Loucy (cell line): ENCODE measurements around the gene CCDC13.

Source experiments
- H2AFZ ChIP-seq: fragments of 200-600 bp; sonication (generic); 2 replicates; pipeline ENCODE4 v1.6.0; 2016; ENCODE audit warnings: antibody characterized with exemption, mild to moderate bottlenecking, low read length, moderate library complexity
- H3F3A ChIP-seq: fragments of 200-600 bp; 2 replicates; pipeline ENCODE4 v1.6.0; 2016; ENCODE audit warnings: antibody characterized with exemption, low read depth, mild to moderate bottlenecking
- H3K27me3 ChIP-seq: fragments of 200-600 bp; sonication (generic); 2 replicates; pipeline ENCODE4 v1.6.1; 2014; ENCODE audit warnings: low read length, mild to moderate bottlenecking; ENCODE audit not compliant: insufficient read depth, poor library complexity, severe bottlenecking
- H3K36me3 ChIP-seq: fragments of 200-600 bp; sonication (generic); 2 replicates; pipeline ENCODE4 v1.6.1; 2016; ENCODE audit warnings: low read length; ENCODE audit not compliant: insufficient read depth
- H3K4me1 ChIP-seq: fragments of 200-600 bp; sonication (generic); 2 replicates; pipeline ENCODE4 v1.5.1; 2014; ENCODE audit warnings: low read length, mild to moderate bottlenecking; ENCODE audit not compliant: insufficient read depth, poor library complexity, severe bottlenecking
- H3K4me2 ChIP-seq: fragments of 200-600 bp; sonication (generic); 2 replicates; pipeline ENCODE4 v1.6.0; 2014; ENCODE audit warnings: antibody characterized with exemption, low read length, low read depth, mild to moderate bottlenecking; ENCODE audit not compliant: poor library complexity, severe bottlenecking
- H3K4me3 ChIP-seq: fragments of 200-600 bp; sonication (generic); 2 replicates; pipeline ENCODE4 v1.5.1; 2014; ENCODE audit warnings: low read length, mild to moderate bottlenecking, mixed read lengths; ENCODE audit not compliant: poor library complexity, severe bottlenecking
- H3K79me2 ChIP-seq: fragments of 200-600 bp; sonication (generic); 2 replicates; pipeline ENCODE4 v1.6.1; 2014; ENCODE audit warnings: low read length; ENCODE audit not compliant: insufficient read depth
- H3K9ac ChIP-seq: fragments of 200-600 bp; sonication (generic); 2 replicates; pipeline ENCODE4 v1.6.0; 2014; ENCODE audit warnings: mild to moderate bottlenecking, low read depth, low read length, moderate library complexity; ENCODE audit not compliant: poor library complexity, severe bottlenecking
- H3K9me2 ChIP-seq: fragments of 200-600 bp; sonication (generic); replicated peaks from 2 replicates; pipeline ENCODE4 v1.6.1; 2016; ENCODE audit warnings: low read depth, low read length, mixed read lengths
- H3K9me3 ChIP-seq: fragments of 200-600 bp; sonication (generic); 2 replicates; pipeline ENCODE4 v1.6.1; 2014; ENCODE audit warnings: mild to moderate bottlenecking, antibody characterized with exemption, low read length, low read depth; ENCODE audit not compliant: insufficient read depth
- H4K20me1 ChIP-seq: fragments of 200-600 bp; sonication (generic); 2 replicates; pipeline ENCODE4 v1.6.0; 2014; ENCODE audit warnings: antibody characterized with exemption, low read length, mild to moderate bottlenecking; ENCODE audit not compliant: insufficient read depth, poor library complexity, severe bottlenecking
- CTCF ChIP-seq: fragments of 200-600 bp; sonication (generic); conservative IDR thresholded peaks from 2 replicates; pipeline ENCODE4 v1.5.1; 2014; ENCODE audit warnings: mild to moderate bottlenecking, antibody characterized with exemption, low read length
- EZH2phosphoT487 ChIP-seq: fragments of 200-600 bp; IDR thresholded peaks from 2 replicates; pipeline ENCODE4 v1.6.1; 2018; ENCODE audit warnings: antibody characterized with exemption, mild to moderate bottlenecking, moderate library complexity, borderline replicate concordance

The CCDC13 gene

GRCh38 chr3:42730294-42730693 lies 42.8 kb downstream of the CCDC13 start:
- H3F3A ChIP-seq, result no peaks in the 10 kb centered on the region
- no peak overlapping the region for H3K4me3 ChIP-seq
- H3K79me2 ChIP-seq, result no peaks in the 10 kb centered on the region
- H4K20me1 ChIP-seq, result no peaks in the 10 kb centered on the region
- no peak overlapping the region for H3K4me2 ChIP-seq
- H3K4me1 ChIP-seq, result no peaks in the 10 kb centered on the region
- no peaks in the 10 kb centered on the region for H3K27me3 ChIP-seq
- no peak overlapping the region for H3K9ac ChIP-seq
- H3K9me2 ChIP-seq, result no peaks in the 10 kb centered on the region
- H2AFZ ChIP-seq, result no peak overlapping the region
- no peaks in the 10 kb centered on the region for H3K36me3 ChIP-seq
- no peaks in the 10 kb centered on the region for H3K9me3 ChIP-seq
- TF ChIP-seq EZH2phosphoT487 (no peak), CTCF (no peak)

GRCh38 chr3:42729404-42730145 lies 43.5 kb downstream of the CCDC13 start:
- H3K27me3 ChIP-seq, result no peaks in the 10 kb centered on the region
- no peak overlapping the region for H3K4me3 ChIP-seq
- no peak overlapping the region for H3K9ac ChIP-seq
- H2AFZ ChIP-seq, result no peak overlapping the region
- no peaks in the 10 kb centered on the region for H3K9me2 ChIP-seq
- H3F3A ChIP-seq, result no peaks in the 10 kb centered on the region
- H3K4me2 ChIP-seq, result no peak overlapping the region
- no peaks in the 10 kb centered on the region for H3K36me3 ChIP-seq
- no peaks in the 10 kb centered on the region for H3K4me1 ChIP-seq
- H4K20me1 ChIP-seq, result no peaks in the 10 kb centered on the region
- no peaks in the 10 kb centered on the region for H3K9me3 ChIP-seq
- TF ChIP-seq EZH2phosphoT487 (no peak), CTCF (no peak)
- no peaks in the 10 kb centered on the region for H3K79me2 ChIP-seq

- no peaks in the 10 kb centered on the region for H3K27me3 ChIP-seq
- H3K9me2 ChIP-seq, result no peaks in the 10 kb centered on the region
- no peaks in the 10 kb centered on the region for H4K20me1 ChIP-seq
- no peak overlapping the region for H3K4me2 ChIP-seq
- no peaks in the 10 kb centered on the region for H3K79me2 ChIP-seq
- no peak overlapping the region for H3K9ac ChIP-seq
- no peak overlapping the region for H3K4me3 ChIP-seq
- no peaks in the 10 kb centered on the region for H3K4me1 ChIP-seq
- no peaks in the 10 kb centered on the region for H3F3A ChIP-seq
- H3K36me3 ChIP-seq, result no peaks in the 10 kb centered on the region
- H2AFZ ChIP-seq, result no peak overlapping the region
- TF ChIP-seq CTCF, result no peak
- TF ChIP-seq EZH2phosphoT487, result no peak
- no peaks in the 10 kb centered on the region for H3K9me3 ChIP-seq
Measured at GRCh38 chr3:42728668-42729364, 44.2 kb downstream of the CCDC13 start.
